Muscle of leg (tissue), 11 donors: ENCODE data around the gene APBA2. TPM values are rescaled to one million over a fixed set of nuclear protein-coding genes. Genes with fewer than 3 reads are reported as not detected.

Experiments used
- DNase-seq: peaks from one replicate; pipeline ENCODE4 v3.0.0; 2013
- H3K27ac ChIP-seq: one replicate; pipeline ENCODE4 v1.5.1; 2013; ENCODE audit warnings: mild to moderate bottlenecking, low read length, control low read depth
- H3K27me3 ChIP-seq: one replicate; pipeline ENCODE4 v1.6.1; 2013; ENCODE audit warnings: low read length; ENCODE audit not compliant: control insufficient read depth, insufficient read depth
- H3K36me3 ChIP-seq: one replicate; pipeline ENCODE4 v1.6.1; 2013; ENCODE audit warnings: low read length; ENCODE audit not compliant: control insufficient read depth, insufficient read depth
- H3K4me1 ChIP-seq: one replicate; pipeline ENCODE4 v1.6.1; 2013; ENCODE audit warnings: low read length; ENCODE audit not compliant: control insufficient read depth, insufficient read depth
- H3K4me3 ChIP-seq: one replicate; pipeline ENCODE4 v1.5.1; 2013; ENCODE audit warnings: low read length, control low read depth
- H3K9me3 ChIP-seq: replicated peaks from 2 replicates; pipeline ENCODE4 v1.6.1; 2013; ENCODE audit warnings: low read depth, low read length; ENCODE audit not compliant: control insufficient read depth
- WGBS: methylation state at CpG from one replicate; pipeline ENCODE4 v1.1.5; 2013; ENCODE audit warnings: missing lambda C conversion rate; ENCODE audit not compliant: insufficient coverage; 5-methylcytosine and 5-hydroxymethylcytosine counted together
- polyA plus RNA-seq, 8 donors: library from polyadenylated mRNA; unstranded; fragments of 120-200 nt; gene quantifications; one replicate each; pipeline versions ENCODE4 v1.2.1 to v1.2.3, GENCODE V29; 2013; ENCODE audit warnings: inconsistent platforms in 1 of 8, low replicate concordance in 1 of 8; ENCODE audit not compliant: insufficient read length in 8 of 8, insufficient read depth in 1 of 8
- total RNA-seq: library from RNA; stranded (reverse); fragments of 120-200 nt; gene quantifications from one replicate; pipeline ENCODE4 v1.2.4, GENCODE V29; 2013

The APBA2 gene
- total and polyA plus RNA-seq, 9 donors, result 4.0 to 9.7 (median 5.7) TPM

DNA sequence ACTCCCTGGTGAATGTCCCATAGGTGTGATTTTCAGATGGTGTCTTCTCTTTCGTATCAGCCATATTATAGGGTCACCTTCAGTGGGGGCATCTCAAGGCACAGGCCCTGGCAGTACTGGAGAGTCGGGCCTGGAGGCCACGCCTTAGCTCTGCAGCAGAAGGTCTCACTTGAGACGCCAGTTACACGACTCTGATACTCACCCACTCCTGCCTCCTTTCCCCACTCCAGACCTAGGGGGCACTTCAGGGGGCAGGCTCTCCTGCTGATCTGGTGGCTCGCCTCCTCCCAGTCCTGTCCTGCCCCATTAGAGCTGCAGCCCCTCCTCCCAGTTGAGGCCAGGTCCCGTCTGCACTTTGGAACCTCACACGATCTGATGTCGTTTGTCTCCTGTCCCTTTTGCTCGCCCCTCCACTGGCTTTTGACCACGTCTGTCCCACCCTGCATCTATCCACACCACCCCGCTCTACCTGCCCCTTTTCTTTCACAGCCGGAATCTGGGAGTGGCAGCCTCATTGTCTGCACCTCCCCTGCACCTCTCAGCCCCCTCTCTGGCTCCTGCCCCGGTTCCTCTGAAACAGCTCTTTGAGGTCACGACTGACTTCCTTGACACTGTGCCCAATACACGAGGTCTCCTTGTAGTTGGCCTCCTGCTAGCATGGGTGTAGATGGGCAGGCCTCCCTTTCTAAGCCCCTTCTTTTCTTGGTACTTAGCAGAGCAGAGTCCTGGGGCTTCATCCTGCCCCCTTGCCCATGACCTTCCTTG lies 201.9 kb downstream of the APBA2 start:
- no peaks in the 10 kb centered on the region for H3K27me3 ChIP-seq
- no peaks in the 10 kb centered on the region for H3K36me3 ChIP-seq
- DNase-seq, result no peak
- peaks cover 4% of the 10 kb centered on the region for H3K9me3 ChIP-seq
- H3K27ac ChIP-seq, result no peak overlapping the region
- H3K4me1 ChIP-seq, result no peaks in the 10 kb centered on the region
- WGBS, result 77% methylated on average over 13 of the region's 16 CpGs
- no peak overlapping the region for H3K4me3 ChIP-seq

DNA sequence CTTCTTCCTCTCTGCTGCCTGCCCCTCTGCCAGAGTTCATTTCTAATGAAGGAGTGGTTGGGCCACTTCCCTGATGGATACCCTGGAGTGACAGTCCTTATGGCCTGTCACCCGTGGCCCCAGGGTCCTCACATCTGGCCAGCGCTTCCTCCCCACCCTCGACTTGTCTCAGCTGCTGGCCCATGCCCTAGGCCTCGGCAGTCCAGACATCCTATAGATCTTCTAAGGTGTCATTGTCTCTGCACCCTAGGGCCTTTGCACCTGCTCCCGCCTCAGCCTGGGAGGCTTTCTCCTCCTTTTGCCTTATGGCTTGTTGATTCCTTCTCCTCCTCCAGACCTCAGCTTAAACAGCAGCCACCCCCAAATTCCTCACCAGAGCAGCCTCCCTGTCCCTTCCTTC lies 202.9 kb downstream of the APBA2 start:
- H3K4me3 ChIP-seq, result no peak overlapping the region
- DNase-seq, result no peak
- H3K4me1 ChIP-seq, result no peaks in the 10 kb centered on the region
- peaks cover 4% of the 10 kb centered on the region for H3K9me3 ChIP-seq
- 89% methylated on average over 5 of the region's 5 CpGs for WGBS
- no peak overlapping the region for H3K27ac ChIP-seq
- H3K36me3 ChIP-seq, result no peaks in the 10 kb centered on the region
- H3K27me3 ChIP-seq, result no peaks in the 10 kb centered on the region

DNA sequence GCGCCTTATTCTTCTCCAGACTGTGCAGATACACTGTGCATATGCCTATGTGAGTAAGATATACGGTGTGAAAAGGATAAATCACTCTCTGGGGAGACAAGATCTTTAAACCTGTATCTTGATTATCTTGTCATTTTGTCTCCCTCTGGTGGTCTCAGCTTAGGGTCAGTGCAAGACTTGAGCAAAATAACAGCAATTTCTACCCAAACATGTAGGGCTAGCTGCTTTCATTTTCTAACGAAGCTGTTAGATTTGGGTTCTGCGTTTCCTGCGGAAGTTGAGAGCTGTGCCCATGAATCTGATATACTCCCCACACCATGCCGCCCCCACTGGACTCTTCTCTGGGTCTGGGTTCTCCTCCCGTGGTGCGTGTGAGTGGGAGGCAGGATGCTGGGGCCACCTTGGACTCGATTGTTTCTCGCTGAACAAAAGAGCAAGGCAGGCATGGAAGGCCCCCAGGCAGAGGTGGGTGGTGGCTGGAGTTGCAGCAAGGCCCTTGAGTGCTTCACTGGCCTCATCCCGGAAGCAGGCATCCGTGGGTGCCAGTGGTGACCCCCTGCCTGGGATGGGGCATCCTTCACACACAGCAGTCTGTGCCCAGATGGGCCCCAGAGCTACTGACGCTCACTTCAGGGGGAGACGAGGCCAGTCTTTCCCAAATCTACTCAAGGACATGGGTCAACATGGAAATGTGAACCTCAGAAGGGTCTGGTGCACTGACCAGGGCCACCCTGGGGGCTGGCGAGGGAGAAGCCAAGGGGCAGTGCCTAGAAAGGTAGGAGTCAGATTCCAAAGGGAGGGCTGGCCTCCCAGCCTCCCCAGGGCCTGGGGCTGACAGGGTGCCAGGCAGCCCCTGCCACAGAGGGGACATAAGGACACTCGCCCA lies 204.2 kb downstream of the APBA2 start:
- Histone ChIP-seq H3K27ac (no peak overlapping the region), H3K9me3 (no peaks in the 10 kb centered on the region), H3K4me3 (no peak overlapping the region), H3K4me1 (no peaks in the 10 kb centered on the region), H3K36me3 (no peaks in the 10 kb centered on the region), H3K27me3 (no peaks in the 10 kb centered on the region)
- WGBS, result 77% methylated on average over 7 of the region's 16 CpGs
- DNase-seq, result peak; percentile 43

DNA sequence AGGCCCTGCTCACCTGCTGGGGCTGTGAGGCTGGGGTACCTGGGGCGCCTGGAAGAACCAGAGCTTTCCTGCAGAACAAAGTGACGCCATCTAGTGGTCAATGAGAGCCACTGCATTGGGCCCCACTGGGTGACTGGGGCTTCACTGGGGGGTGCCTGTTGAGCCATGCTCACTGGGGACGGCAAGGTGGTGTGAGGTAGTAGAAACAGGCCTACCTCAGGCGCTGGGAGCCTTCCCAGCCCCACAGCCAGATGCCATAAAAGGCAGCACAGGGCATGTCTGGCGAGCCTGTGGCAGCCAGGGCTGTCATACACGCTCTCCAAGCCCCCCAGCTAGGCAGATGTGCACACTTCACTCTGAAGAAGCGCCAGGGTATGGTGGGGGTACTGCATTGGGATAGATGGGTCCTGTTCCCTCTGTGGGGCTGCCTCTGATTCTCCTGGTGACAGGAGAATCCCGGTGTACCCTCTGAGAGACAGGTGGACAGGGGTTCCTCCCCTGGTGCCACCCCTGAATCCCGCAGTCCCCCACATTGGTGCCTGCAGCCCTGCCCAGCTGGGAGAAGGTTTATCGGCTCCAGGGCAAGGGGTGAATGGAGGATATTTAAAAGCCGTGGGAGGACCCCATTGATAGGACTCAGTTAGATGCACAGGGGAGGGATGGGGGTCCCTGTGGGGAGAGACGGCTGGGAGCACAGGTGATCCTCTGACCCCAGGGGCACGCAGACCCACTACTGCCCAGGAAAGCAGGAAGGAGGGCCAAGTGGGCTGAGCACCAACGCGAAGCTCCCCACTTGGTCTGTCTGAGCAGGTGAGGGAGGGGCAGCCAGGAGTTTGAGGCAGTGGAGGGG lies 205.1 kb downstream of the APBA2 start:
- WGBS, result 71% methylated on average over 14 of the region's 15 CpGs
- Histone ChIP-seq H3K4me3 (no peak overlapping the region), H3K27ac (no peak overlapping the region), H3K9me3 (no peaks in the 10 kb centered on the region), H3K27me3 (no peaks in the 10 kb centered on the region), H3K36me3 (no peaks in the 10 kb centered on the region), H3K4me1 (no peaks in the 10 kb centered on the region)
- no peak for DNase-seq

DNA sequence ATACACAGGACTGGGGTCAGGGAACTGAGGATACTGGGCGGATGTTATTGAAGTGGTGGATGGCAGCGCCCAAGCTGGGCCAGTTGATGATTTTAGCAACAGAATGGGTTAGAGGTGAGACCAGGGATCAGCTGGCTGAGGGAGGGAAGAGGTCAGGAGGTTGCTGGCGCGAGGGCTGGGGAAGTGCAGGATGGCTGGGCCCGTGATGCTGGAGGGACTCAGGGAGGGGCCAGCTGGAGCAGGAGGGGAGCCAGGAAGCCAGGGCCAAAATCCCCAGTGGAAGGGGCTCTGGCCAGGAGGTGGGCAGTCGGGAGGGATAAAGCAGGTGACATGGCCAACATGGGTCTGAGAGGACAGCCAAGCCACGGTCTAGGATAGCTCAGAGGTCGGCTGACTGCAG lies 205.9 kb downstream of the APBA2 start:
- Histone ChIP-seq H3K36me3 (no peaks in the 10 kb centered on the region), H3K9me3 (no peaks in the 10 kb centered on the region), H3K27me3 (no peaks in the 10 kb centered on the region), H3K4me1 (no peaks in the 10 kb centered on the region), H3K27ac (no peak overlapping the region), H3K4me3 (no peak overlapping the region)
- 56% methylated on average over 8 of the region's 8 CpGs for WGBS
- DNase-seq, result no peak

DNA sequence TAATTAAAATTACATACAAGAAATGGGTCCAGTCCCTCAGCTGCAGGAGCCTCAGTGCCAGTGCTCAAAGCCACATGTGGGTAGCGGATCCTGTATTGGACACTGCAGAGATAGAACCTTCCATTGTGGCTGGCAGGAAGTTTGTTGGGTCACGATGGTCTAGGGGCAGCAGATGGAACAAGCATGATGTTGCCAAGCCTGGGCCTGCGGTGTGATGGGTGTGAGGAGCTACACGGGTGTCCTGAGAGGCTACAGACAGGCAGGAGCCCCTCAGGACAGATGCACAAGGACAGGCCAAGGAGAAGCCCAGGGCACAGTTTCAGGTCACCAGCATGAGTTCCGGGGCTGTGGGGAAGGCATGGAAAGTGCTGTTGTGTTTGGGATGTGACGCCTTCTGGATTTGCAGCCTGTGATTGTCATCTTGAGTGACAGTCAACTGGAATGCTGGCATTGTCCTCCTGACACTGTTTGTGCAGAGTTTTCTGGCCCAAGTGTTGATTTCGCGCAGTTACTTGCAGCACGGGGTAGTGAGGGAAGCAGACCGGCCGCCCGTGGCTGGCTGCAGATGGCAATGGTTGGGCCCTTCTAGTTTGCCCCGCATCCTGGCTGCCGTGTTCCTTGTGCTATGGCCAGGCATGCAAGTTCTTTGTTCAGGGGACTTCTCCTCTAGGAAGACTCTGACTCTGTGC lies 206.7 kb downstream of the APBA2 start:
- Histone ChIP-seq H3K4me1 (no peaks in the 10 kb centered on the region), H3K27me3 (no peaks in the 10 kb centered on the region), H3K27ac (no peak overlapping the region), H3K9me3 (no peaks in the 10 kb centered on the region), H3K4me3 (no peak overlapping the region), H3K36me3 (no peaks in the 10 kb centered on the region)
- DNase-seq, result no peak
- WGBS, result 89% methylated on average over 14 of the region's 14 CpGs

DNA sequence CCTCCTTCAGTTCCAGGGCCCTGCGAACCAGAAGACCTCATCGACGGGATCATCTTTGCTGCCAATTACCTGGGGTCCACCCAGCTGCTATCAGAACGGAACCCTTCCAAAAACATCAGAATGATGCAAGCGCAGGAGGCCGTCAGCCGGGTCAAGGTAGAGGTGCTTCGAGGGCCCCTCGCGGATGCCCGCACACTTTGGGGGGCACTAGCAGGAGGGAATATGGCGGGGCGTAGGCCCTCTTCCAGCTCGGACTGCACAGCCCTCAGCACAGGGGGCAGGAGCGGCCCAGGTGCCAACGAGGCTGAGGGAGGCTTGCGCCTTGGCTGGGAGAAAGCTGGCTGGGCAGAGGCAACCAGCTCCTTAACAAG lies 207.3 kb downstream of the APBA2 start:
- H3K4me1 ChIP-seq, result no peaks in the 10 kb centered on the region
- DNase-seq, result no peak
- no peak overlapping the region for H3K4me3 ChIP-seq
- H3K9me3 ChIP-seq, result no peaks in the 10 kb centered on the region
- H3K27ac ChIP-seq, result no peak overlapping the region
- whole genome bisulfite sequencing, result 91% methylated on average over 16 of the region's 17 CpGs
- H3K36me3 ChIP-seq, result no peaks in the 10 kb centered on the region
- H3K27me3 ChIP-seq, result no peaks in the 10 kb centered on the region

DNA sequence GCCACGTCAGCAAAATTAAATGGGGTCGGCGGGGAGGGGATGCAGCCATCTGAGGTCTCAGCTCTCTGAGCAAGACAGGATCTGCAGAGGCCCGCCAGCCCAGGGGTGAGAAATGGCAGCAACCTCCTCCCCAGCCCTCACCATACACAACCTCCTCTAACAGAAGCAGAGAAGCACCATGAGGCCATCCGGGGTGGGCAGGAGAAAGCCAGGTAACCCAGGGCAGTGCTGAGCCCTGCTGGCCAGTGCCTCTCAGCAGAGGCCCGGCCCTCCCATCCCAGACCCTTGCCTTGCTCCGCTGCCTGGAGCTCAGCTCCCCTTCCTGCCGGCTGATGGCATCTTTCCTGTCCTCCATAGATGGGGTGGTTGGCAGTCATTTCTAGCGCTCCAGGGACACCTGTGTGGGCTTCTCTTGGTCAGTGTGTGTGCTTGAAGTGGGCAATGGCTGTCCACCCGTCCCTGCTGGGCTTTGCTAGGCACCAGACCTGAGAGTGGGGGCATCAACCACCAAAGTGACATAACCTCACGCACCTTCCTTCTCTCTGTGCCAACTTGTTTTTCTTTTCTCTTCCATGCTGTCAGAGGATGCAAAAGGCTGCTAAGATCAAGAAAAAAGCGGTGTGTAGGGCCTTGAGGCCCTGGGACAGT lies 208.0 kb downstream of the APBA2 start:
- 85% methylated on average over 6 of the region's 12 CpGs for WGBS
- no peaks in the 10 kb centered on the region for H3K27me3 ChIP-seq
- DNase-seq, result no peak

DNA sequence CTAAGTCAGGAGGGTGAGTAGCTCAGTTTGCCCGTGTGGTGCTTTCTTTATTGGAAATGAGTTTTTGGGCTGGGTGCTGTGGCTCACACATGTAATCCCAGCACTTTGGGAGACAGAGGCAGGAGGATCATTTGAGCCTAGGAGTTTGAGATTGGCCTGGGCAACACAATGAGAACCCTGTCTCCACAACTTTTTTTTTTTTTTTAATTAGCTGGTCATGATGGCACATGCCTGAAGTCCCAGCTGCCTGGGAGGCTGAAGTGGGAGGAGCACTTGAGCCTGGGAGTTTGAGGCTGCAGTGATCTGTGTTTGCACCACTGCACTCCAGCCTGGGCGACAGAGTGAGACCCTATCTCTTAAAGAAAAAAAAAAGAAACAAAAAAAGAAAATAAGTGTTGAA lies 208.9 kb downstream of the APBA2 start:
- Histone ChIP-seq H3K27ac (no peak overlapping the region), H3K4me3 (no peak overlapping the region), H3K36me3 (no peaks in the 10 kb centered on the region), H3K9me3 (no peaks in the 10 kb centered on the region), H3K4me1 (no peaks in the 10 kb centered on the region), H3K27me3 (no peaks in the 10 kb centered on the region)
- DNase-seq, result no peak
- WGBS, result 100% methylated on average over 1 of the region's 2 CpGs

More for the DNA sequence above, 208.0 kb downstream of the APBA2 start:
- Histone ChIP-seq H3K4me1 (no peaks in the 10 kb centered on the region), H3K36me3 (no peaks in the 10 kb centered on the region), H3K9me3 (no peaks in the 10 kb centered on the region), H3K27ac (no peak overlapping the region), H3K4me3 (no peak overlapping the region)
